Neural progenitor cell (in vitro differentiated cells): ENCODE data around the gene ARAP2. TPM values are rescaled to one million over a fixed set of nuclear protein-coding genes. Genes with fewer than 3 reads are reported as not detected.

Source experiments
- DNase-seq: peaks from one replicate; pipeline ENCODE4 v3.0.0-alpha.2; 2016; ENCODE audit warnings: low spot score
- H2AFZ ChIP-seq: fragments of 200-600 bp; sonication (generic); replicated peaks from 2 replicates; pipeline ENCODE4 v1.6.1; 2016; ENCODE audit warnings: antibody characterized with exemption
- H3F3A ChIP-seq: fragments of 200-600 bp; sonication (generic); 2 replicates; pipeline ENCODE4 v1.6.1; 2016; ENCODE audit warnings: antibody characterized with exemption, low read depth
- H3K27ac ChIP-seq: fragments of 200-600 bp; sonication (generic); 2 replicates; pipeline ENCODE4 v1.5.1; 2016; ENCODE audit warnings: mild to moderate bottlenecking
- H3K27me3 ChIP-seq: fragments of 200-600 bp; sonication (generic); 2 replicates; pipeline ENCODE4 v1.6.1; 2016; ENCODE audit warnings: mild to moderate bottlenecking, moderate library complexity
- H3K36me3 ChIP-seq: fragments of 200-600 bp; sonication (generic); 2 replicates; pipeline ENCODE4 v1.5.1; 2016
- H3K4me1 ChIP-seq: fragments of 200-600 bp; sonication (generic); 2 replicates; pipeline ENCODE4 v1.6.1; 2016; ENCODE audit warnings: mixed run types
- H3K4me2 ChIP-seq: fragments of 200-600 bp; sonication (generic); 2 replicates; pipeline ENCODE4 v1.6.1; 2016
- H3K4me3 ChIP-seq: fragments of 200-600 bp; sonication (generic); 2 replicates; pipeline ENCODE4 v1.5.1; 2016
- H3K79me2 ChIP-seq: fragments of 200-600 bp; sonication (generic); 2 replicates; pipeline ENCODE4 v1.6.1; 2016; ENCODE audit warnings: low read depth
- H3K9ac ChIP-seq: fragments of 200-600 bp; sonication (generic); 2 replicates; pipeline ENCODE4 v1.6.1; 2016
- H3K9me3 ChIP-seq: fragments of 200-600 bp; sonication (generic); 2 replicates; pipeline ENCODE4 v1.5.1; 2016; ENCODE audit warnings: low read depth
- H4K20me1 ChIP-seq: fragments of 200-600 bp; sonication (generic); 2 replicates; pipeline ENCODE4 v1.6.1; 2016; ENCODE audit warnings: low read depth
- H3K27ac Mint-ChIP-seq: 3 replicates; pipeline ENCODE4 v1.8.0; 2021; ENCODE audit warnings: mixed read lengths
- H3K27me3 Mint-ChIP-seq: 2 replicates; pipeline ENCODE4 v1.8.0; 2022; ENCODE audit warnings: low read depth, mild to moderate bottlenecking, inconsistent platforms, moderate library complexity, mixed read lengths; ENCODE audit not compliant: insufficient read depth
- H3K36me3 Mint-ChIP-seq: 3 replicates; pipeline ENCODE4 v1.8.0; 2021; ENCODE audit warnings: mixed read lengths
- H3K4me1 Mint-ChIP-seq: 3 replicates; pipeline ENCODE4 v1.8.0; 2021; ENCODE audit warnings: mixed read lengths
- H3K4me3 Mint-ChIP-seq: 3 replicates; pipeline ENCODE4 v1.8.0; 2021; ENCODE audit warnings: mild to moderate bottlenecking, moderate library complexity, mixed read lengths
- H3K9me3 Mint-ChIP-seq: 3 replicates; pipeline ENCODE4 v1.8.0; 2020; ENCODE audit warnings: mixed read lengths
- CTCF ChIP-seq: fragments of 200-600 bp; sonication (generic); IDR thresholded peaks from 2 replicates; pipeline ENCODE4 v1.5.1; 2017; ENCODE audit warnings: antibody characterized with exemption, mild to moderate bottlenecking
- EZH2 ChIP-seq: fragments of 200-600 bp; sonication (generic); IDR thresholded peaks from 2 replicates; pipeline ENCODE4 v1.6.1; 2017; ENCODE audit warnings: antibody characterized with exemption, mild to moderate bottlenecking, moderate library complexity
- EZH2phosphoT487 ChIP-seq: fragments of 200-600 bp; sonication (generic); IDR thresholded peaks from 2 replicates; pipeline ENCODE4 v1.6.1; 2017; ENCODE audit warnings: antibody characterized with exemption
- total RNA-seq: library from RNA; depleted of rRNA; stranded (reverse); fragments of >200 nt; gene quantifications from 2 replicates; pipeline ENCODE4 v1.2.3, GENCODE V29; 2015; ENCODE audit warnings: low replicate concordance

Gene ARAP2
- total RNA-seq, 1 donor from 2014 or later = 1.6 TPM

GRCh38 chr4:36242629-36243354 lies 1.5 kb downstream of the ARAP2 start:
- H3K79me2 ChIP-seq = no peaks in the 10 kb centered on the region

GRCh38 chr4:36241771-36242170 lies 2.5 kb downstream of the ARAP2 start:
- no peak overlapping the region for H3K9ac ChIP-seq
- H3K27ac ChIP-seq = no peak overlapping the region
- no peak overlapping the region for H2AFZ ChIP-seq
- no peak for TF ChIP-seq CTCF
- TF ChIP-seq EZH2 = no peak
- TF ChIP-seq EZH2phosphoT487 = no peak
- H3K36me3 Mint-ChIP-seq = no peaks in the 10 kb centered on the region
- H3K4me1 ChIP-seq = no peaks in the 10 kb centered on the region
- peaks cover 44% of the 10 kb centered on the region for H3K27me3 ChIP-seq
- H3K79me2 ChIP-seq = no peaks in the 10 kb centered on the region
- no peak overlapping the region for H3K4me3 Mint-ChIP-seq
- H3K27me3 Mint-ChIP-seq = peaks cover 11% of the 10 kb centered on the region
- H3K27ac Mint-ChIP-seq = no peak overlapping the region
- no peaks in the 10 kb centered on the region for H3K36me3 ChIP-seq
- H3K4me2 ChIP-seq = no peak overlapping the region
- H3K4me1 Mint-ChIP-seq = peaks cover 6% of the 10 kb centered on the region
- no peaks in the 10 kb centered on the region for H3K9me3 Mint-ChIP-seq
- DNase-seq = no peak
- H3K4me3 ChIP-seq = no peak overlapping the region
- peaks cover 7% of the 10 kb centered on the region for H3F3A ChIP-seq
- no peaks in the 10 kb centered on the region for H4K20me1 ChIP-seq
- no peaks in the 10 kb centered on the region for H3K9me3 ChIP-seq

More at GRCh38 chr4:36242629-36243354, 1.5 kb downstream of the ARAP2 start:
- no peaks in the 10 kb centered on the region for H3K36me3 Mint-ChIP-seq
- H3K27ac ChIP-seq = no peak overlapping the region
- peaks cover 44% of the 10 kb centered on the region for H3K27me3 ChIP-seq
- DNase-seq = no peak
- no peak overlapping the region for H3K4me2 ChIP-seq
- H3F3A ChIP-seq = peaks cover 7% of the 10 kb centered on the region
- no peaks in the 10 kb centered on the region for H3K9me3 Mint-ChIP-seq
- peaks cover 6% of the 10 kb centered on the region for H3K4me1 Mint-ChIP-seq
- no peaks in the 10 kb centered on the region for H4K20me1 ChIP-seq
- peak overlapping the region; percentile 79 for H3K4me3 ChIP-seq
- H3K9me3 ChIP-seq = no peaks in the 10 kb centered on the region
- H3K4me1 ChIP-seq = no peaks in the 10 kb centered on the region
- no peak overlapping the region for H3K9ac ChIP-seq
- no peak overlapping the region for H2AFZ ChIP-seq
- TF ChIP-seq CTCF (no peak), EZH2phosphoT487 (no peak), EZH2 (no peak)
- no peaks in the 10 kb centered on the region for H3K36me3 ChIP-seq
- H3K27ac Mint-ChIP-seq = no peak overlapping the region
- peaks cover 11% of the 10 kb centered on the region for H3K27me3 Mint-ChIP-seq
- H3K4me3 Mint-ChIP-seq = peak overlapping the region; percentile 88

- Histone ChIP-seq H2AFZ (no peak overlapping the region), H3K4me1 (no peaks in the 10 kb centered on the region), H3K9ac (no peak overlapping the region), H3K9me3 (no peaks in the 10 kb centered on the region), H3K4me2 (no peak overlapping the region), H3K27me3 (peaks cover 11% of the 10 kb centered on the region), H3K79me2 (no peaks in the 10 kb centered on the region), H3K27ac (no peak overlapping the region), H3K36me3 (no peaks in the 10 kb centered on the region), H3F3A (no peaks in the 10 kb centered on the region), H4K20me1 (no peaks in the 10 kb centered on the region), H3K4me3 (no peak overlapping the region)
- peaks cover 2% of the 10 kb centered on the region for H3K9me3 Mint-ChIP-seq
- H3K4me3 Mint-ChIP-seq = no peak overlapping the region
- TF ChIP-seq EZH2 = no peak
- no peak for TF ChIP-seq CTCF
- no peak for TF ChIP-seq EZH2phosphoT487
- H3K27ac Mint-ChIP-seq = no peak overlapping the region
- no peaks in the 10 kb centered on the region for H3K27me3 Mint-ChIP-seq
- H3K4me1 Mint-ChIP-seq = no peaks in the 10 kb centered on the region
- no peak for DNase-seq
- H3K36me3 Mint-ChIP-seq = no peaks in the 10 kb centered on the region
Observed at GRCh38 chr4:36237366-36238313, 6.7 kb downstream of the ARAP2 start.
